IPS-18c (cell line): Measurements from ENCODE around the gene PRXL2B.

Source experiments
- H3K4me3 ChIP-seq: 2 replicates; pipeline ENCODE4 v1.7.0; 2013; ENCODE audit warnings: low read depth, mild to moderate bottlenecking, low read length, moderate library complexity; ENCODE audit not compliant: insufficient read depth
- H3K9me3 ChIP-seq: one replicate; pipeline ENCODE4 v1.6.1; 2013; ENCODE audit warnings: mild to moderate bottlenecking, low read length, moderate library complexity; ENCODE audit not compliant: control insufficient read depth, insufficient read depth

Gene PRXL2B

GRCh38 chr1:2633936-2634491 lies 47.4 kb downstream of the PRXL2B start:
- H3K4me3 ChIP-seq, result no peak overlapping the region

GRCh38 chr1:2635361-2636010 lies 48.9 kb downstream of the PRXL2B start:
- Histone ChIP-seq H3K9me3 (peaks cover 10% of the 10 kb centered on the region), H3K4me3 (no peak overlapping the region)

More at GRCh38 chr1:2633936-2634491, 47.4 kb downstream of the PRXL2B start:
- H3K9me3 ChIP-seq, result peaks cover 10% of the 10 kb centered on the region

- Histone ChIP-seq H3K9me3 (peaks cover 10% of the 10 kb centered on the region), H3K4me3 (no peak overlapping the region)
Measured at GRCh38 chr1:2636733-2637132, 50.2 kb downstream of the PRXL2B start.

GRCh38 chr1:2637442-2638145 lies 51.0 kb downstream of the PRXL2B start:
- H3K4me3 ChIP-seq, result no peak overlapping the region

GRCh38 chr1:2638466-2639115 lies 52.0 kb downstream of the PRXL2B start:
- peaks cover 8% of the 10 kb centered on the region for H3K9me3 ChIP-seq
- H3K4me3 ChIP-seq, result no peak overlapping the region

More at GRCh38 chr1:2637442-2638145, 51.0 kb downstream of the PRXL2B start:
- peaks cover 10% of the 10 kb centered on the region for H3K9me3 ChIP-seq

GRCh38 chr1:2639203-2639602 lies 52.6 kb downstream of the PRXL2B start:
- Histone ChIP-seq H3K9me3 (peaks cover 8% of the 10 kb centered on the region), H3K4me3 (no peak overlapping the region)

GRCh38 chr1:2639607-2640521 lies 53.3 kb downstream of the PRXL2B start:
- Histone ChIP-seq H3K4me3 (no peak overlapping the region), H3K9me3 (peaks cover 8% of the 10 kb centered on the region)

- no peak overlapping the region for H3K4me3 ChIP-seq
- H3K9me3 ChIP-seq, result peaks cover 8% of the 10 kb centered on the region
Measured at GRCh38 chr1:2640626-2641025, 54.0 kb downstream of the PRXL2B start.
